Activated CD4-positive, alpha-beta T cell treated with anti-CD3 and anti-CD28 coated beads, Interleukin-2, amount 50 U/mL, for 48 hours (primary cell): ENCODE results near the gene TFDP2.
"Not testable (repeated sequence)": the region's sequence is repeated elsewhere in the genome, so short reads cannot be mapped to it uniquely, and the experiment has no call there.

Experiments
- DNase-seq, 2 experiments: peaks; one replicate each; pipeline ENCODE4 v3.0.0-alpha.2; 2020

Gene TFDP2

DNA sequence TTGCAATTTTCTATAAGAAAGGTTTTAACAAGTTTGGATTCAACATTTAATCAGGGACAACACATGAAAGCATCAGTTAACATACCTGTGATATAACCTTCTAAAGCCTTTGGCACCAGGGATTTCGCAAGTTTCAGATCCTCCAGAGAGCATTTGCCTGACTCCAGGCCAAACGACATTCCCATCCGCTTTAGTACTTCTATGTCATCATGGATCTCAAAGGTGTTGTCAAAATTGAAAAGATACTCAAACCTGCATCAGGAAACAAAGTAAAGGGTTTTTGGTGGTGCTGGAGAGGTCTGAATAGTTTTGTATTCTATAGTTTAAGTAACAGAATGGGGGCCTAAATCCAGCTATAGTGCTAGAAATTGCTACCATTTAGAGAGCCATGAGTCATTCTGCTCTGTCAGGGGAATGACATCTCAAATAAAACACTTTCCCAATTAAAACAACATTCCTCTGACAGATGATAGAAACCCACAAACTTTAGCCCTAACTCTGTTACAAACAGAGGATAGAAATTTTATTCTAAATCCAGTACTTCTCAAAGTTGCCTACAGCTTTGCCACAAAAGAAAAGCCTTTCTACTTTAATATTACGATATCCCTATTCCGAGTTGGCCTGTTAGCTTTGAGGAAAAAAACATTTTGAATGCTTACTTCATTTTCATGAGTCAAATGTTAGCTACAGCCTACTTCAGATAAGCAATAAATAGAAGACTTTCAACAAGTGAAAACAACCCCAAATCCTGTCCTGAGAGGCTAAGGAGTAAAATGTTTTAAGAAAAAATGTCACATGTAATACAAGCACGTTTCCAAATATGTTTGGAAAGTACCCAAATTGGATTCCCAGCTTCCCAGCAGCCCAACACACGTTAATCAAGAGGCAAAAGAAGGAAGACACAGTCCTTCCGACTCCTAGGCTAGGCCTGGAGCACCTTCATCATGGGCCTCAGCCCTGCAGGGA lies 189.5 kb downstream of the TFDP2 start:
- no peak for DNase-seq

DNA sequence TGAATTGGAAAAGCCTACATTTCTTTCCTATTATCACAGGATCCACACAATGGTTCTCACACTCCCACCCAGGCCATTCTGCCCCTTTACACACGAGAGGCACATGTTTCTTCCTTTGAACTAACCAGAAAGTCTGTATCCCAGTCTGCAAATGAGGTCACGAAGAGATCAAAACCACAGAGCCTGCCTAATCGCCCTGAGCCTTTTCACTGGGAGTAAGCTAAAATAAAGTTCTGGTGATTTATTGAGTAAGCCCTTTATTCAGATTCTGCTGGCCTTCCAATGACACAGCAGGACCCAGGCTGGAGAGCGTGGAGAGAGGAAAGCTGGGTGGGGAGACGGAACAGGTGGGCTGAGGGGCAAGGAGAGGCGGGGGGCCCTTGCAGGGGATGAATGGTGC lies 194.2 kb downstream of the TFDP2 start:
- no peak for DNase-seq

DNA sequence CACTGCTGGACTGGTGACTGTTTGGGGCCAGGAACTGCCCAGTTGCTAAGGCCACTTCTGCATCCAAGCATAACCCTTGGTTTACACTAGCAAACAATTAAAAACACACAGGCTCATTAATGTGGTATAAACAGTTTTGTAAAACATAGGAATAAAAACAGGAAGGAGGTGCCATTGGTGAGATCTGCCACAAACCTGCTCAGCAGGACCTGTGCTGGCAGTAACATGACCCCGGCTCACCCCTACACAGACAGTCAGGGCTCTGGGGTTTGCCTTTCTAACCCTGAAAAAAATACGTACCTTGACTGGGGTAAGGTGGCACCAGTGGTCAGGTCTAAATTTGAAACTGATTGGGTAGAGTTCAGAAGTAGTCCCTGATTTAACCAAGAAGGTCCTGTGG lies 196.7 kb downstream of the TFDP2 start:
- no peak for DNase-seq

- no peak for DNase-seq
Observed at GRCh38 chr3:141950572-141951493, 198.5 kb downstream of the TFDP2 start.

DNA sequence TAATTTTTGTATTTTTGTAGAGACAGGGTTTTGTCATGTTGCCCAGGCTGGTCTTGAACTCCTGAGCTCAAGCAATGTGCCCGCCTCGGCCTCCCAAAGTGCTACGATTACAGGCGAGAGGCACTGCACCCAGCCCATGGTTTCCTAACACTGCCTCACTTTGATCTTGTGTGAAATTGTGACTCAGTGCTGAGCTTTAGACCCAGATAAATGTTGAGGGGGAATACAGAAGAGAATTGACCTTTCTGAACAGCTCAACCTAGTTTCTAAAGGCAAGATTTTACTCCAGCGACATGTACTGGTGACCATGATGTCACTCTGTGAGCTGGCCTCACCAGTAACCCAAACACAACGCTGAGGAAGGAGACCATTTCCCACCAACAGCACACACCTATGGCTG lies 199.4 kb downstream of the TFDP2 start:
- DNase-seq = no peak

DNA sequence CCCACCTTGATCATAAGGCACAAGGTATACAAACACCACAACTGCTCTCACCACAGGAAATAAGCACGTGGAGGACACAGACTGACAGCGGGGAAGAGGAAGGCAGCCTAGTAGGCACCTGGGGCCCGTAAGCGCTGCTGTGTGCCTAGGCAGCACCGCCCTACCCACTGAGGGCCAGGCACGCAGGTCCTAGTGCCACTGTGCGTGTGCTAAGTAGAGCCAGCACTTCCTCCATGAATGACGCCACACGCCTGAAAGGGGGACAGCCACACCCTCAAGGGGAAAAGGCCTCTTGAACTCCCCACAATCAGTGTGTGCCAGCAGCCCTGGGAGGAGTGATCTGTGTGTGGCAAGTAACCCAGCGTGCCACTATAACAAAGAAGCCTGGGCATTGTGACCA lies 199.9 kb downstream of the TFDP2 start:
- no peak for DNase-seq

- DNase-seq = no peak
Observed at GRCh38 chr3:141945726-141946485, 203.4 kb downstream of the TFDP2 start.

GRCh38 chr3:141942006-141942405 lies 207.3 kb downstream of the TFDP2 start:
- DNase-seq = no peak

GRCh38 chr3:141941093-141941492 lies 208.3 kb downstream of the TFDP2 start:
- no peak for DNase-seq

DNA sequence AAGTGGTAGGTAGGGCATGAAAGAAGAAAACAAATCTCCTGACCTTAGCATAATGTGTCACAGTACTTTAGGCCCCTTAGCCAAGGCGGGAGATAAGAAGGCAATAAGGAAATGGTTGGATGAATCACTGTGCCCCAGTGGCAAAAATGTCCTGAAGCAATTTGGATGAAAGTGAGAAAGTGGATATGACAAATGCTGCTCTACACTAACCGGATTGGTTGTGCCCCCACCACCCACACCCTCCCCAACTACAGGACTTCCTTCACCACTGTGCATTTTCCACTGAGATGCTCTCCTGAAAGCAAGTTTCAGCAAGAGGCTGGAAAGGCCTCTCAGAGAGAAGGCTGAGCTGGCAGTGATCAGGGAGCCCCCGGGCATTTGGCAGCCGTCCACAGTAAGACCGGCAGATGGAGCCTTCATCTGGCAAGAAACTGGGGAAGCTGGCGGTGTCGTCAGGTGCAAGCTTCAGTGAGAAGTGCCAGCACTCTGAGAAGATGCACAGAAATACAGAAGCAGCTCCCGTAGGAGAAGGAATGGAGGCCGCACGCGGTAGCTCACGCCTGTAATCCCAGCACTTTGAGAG lies 209.1 kb downstream of the TFDP2 start:
- DNase-seq = peak; percentile 67 to 77

DNA sequence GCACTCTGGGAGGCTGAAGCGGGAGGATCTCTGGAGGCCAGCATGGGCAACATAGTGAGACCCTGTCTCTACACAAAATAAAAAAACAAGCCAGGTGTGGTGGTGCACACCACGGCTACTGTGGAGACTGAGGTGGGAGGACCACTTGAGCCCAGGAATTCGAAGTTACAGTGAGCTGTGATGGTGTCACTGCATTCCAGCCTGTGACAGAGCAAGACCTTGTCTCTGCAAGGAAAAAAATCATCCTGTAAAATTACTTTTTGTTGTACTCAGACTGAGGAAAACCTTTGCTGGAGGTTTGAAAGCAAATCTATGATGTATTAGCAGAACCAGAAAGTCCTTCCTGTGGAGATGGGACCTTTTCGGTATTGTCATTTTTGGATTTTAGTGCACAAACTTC lies 209.6 kb downstream of the TFDP2 start:
- DNase-seq = no peak

GRCh38 chr3:141938011-141938500 lies 211.3 kb downstream of the TFDP2 start:
- no peak for DNase-seq

DNA sequence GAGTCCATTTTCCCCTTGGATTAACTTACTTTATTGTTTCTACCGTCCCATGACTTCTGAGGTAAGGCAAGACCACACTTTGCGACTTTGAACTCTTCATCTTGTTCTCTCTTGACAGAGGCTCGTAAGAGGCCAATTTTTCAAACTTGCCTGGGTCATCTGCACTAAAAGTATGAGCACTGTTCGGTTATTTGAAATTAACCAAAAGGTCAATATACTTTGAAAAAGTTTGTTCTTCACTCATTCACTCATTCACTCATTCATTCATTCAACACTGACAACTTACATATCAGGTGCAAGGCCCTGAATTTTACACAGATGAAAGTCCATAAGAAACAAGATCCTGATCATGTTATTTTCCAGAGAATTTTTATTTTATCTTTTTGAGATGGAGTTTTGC lies 215.0 kb downstream of the TFDP2 start:
- no peak for DNase-seq

DNA sequence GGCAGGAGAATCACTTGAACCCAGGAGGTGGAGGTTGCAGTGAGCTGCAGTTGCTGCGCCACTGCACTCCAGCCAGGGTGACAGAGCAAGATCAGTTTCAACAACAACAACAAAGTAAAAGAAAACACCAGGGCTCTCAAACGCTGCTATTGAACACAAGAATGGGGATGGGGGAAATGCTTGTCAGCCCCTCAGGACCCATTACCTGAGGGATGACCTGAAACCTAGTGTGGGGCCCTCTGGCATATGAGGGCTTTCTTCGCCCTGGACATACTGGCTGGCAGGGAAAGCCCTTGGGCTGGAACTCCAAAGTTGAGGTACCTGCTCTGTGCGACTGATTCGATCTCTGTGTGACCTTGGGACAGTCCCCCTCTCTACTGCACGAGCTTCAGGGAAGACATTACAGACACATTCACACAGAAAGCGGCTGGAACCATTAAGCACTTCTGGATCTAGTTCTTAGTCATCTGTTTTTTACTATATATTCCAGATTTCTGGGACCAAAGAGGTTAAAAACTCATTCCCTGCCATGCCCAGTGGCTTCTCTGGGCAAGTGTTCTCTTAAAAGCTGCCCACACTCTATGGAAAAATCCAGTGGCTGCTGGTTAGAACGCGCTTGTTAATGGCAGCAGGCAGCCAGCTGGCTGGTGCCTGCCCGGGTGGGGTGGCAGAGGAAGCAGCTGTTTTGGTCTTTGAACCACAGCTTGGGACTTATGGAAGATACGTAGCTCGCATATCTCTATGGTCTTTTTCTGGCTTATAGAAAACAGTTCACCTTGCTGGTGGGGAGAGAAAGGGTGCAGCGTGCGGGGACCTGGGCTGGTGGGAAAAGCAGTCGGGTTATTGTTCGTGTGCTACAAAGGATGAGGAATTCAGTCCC lies 215.7 kb downstream of the TFDP2 start:
- no peak for DNase-seq

- DNase-seq = no peak
Observed at GRCh38 chr3:141930801-141931200, 218.5 kb downstream of the TFDP2 start.

GRCh38 chr3:141929341-141929995 lies 219.9 kb downstream of the TFDP2 start:
- DNase-seq = no peak

- DNase-seq = no peak
Observed at GRCh38 chr3:141928631-141929270, 220.6 kb downstream of the TFDP2 start.

DNA sequence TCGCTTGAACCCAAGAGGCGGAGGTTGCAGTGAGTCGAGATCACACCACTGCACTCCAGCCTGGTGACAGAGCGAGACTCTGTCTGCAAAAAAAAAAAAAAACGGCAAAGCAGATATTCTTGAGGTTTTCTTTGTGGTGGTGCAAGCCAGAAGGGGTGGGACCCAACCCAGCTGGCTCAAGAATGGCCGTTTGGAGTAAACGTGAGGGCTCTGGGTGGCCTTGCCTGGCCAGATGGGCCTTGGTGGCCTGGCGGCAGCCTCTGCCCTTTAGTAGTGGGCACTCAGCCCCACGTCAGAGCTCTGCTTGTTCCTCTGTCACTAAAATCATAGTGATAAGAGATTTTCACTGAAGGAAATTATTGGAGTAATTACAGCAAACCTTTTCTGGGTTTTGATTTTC lies 222.4 kb downstream of the TFDP2 start:
- no peak for DNase-seq

DNA sequence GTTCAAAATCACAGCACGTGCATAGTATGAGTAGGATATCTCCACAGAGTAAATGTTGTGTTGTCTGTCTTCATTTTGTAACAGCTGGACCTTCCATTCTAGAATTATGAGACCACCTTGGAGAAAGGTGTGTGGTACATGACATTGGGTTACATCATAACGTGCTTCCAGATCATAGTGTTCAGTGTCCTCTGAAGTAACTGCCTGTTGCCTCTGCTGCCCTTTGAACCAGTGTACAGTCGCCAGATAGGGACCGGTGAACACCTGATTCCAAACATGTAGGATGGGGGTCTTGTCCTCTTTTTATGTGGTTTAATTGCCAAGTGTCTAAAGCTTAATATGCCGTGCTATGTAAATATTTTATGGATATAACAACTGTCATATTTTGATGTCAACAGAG lies 223.7 kb downstream of the TFDP2 start:
- not testable (repeated sequence) for DNase-seq

GRCh38 chr3:141921316-141921715 lies 228.0 kb downstream of the TFDP2 start:
- no peak for DNase-seq
